HepG2 (cell line): ENCODE data around the gene ZFP36. TPM values are rescaled to one million over a fixed set of nuclear protein-coding genes. Genes with fewer than 3 reads are reported as not detected.
A peak's percentile ranks its signal among the peaks of the same experiment; 100 is the strongest.

Experiments used
- DNMT3B ChIP-seq: conservative IDR thresholded peaks from 2 replicates; pipeline ENCODE4 v1.6.1; 2016; ENCODE audit warnings: missing biosample characterization, control low read depth
- ELF4 ChIP-seq: sonication (generic); formaldehyde crosslinking; IDR thresholded peaks from 2 replicates; pipeline ENCODE4 v1.5.0; 2020; ENCODE audit warnings: missing genetic modification reagents, mild to moderate bottlenecking, moderate library complexity, borderline replicate concordance
- GMEB1 ChIP-seq: sonication (generic); formaldehyde crosslinking; IDR thresholded peaks from 2 replicates; pipeline ENCODE4 v1.5.1; 2020; ENCODE audit warnings: missing genetic modification reagents, mild to moderate bottlenecking, borderline replicate concordance
- MAZ ChIP-seq, 2 experiments: sonication (generic) in 1 of 2; formaldehyde crosslinking in 1 of 2; IDR thresholded peaks; 2 replicates each; pipeline versions ENCODE4 v1.5.0 to v1.6.1; 2012 to 2020; ENCODE audit warnings: low read depth in 2 of 2, mild to moderate bottlenecking in 2 of 2, borderline replicate concordance in 1 of 2, improper control_type of control experiment in 1 of 2, low read length in 1 of 2, missing genetic modification reagents in 1 of 2, moderate library complexity in 1 of 2
- NCOA2 ChIP-seq: sonication (generic); formaldehyde crosslinking; IDR thresholded peaks from 2 replicates; pipeline ENCODE4 v1.8.0; 2022; ENCODE audit warnings: inconsistent platforms
- NFE2L1 ChIP-seq: sonication (generic); formaldehyde crosslinking; IDR thresholded peaks from 2 replicates; pipeline ENCODE4 v1.4.0; 2020; ENCODE audit warnings: missing genetic modification reagents, mild to moderate bottlenecking, borderline replicate concordance
- NFIC ChIP-seq: IDR thresholded peaks from 2 replicates; pipeline ENCODE4 v1.6.1; 2012; ENCODE audit warnings: mild to moderate bottlenecking, low read length, inconsistent platforms
- NFRKB ChIP-seq: fragments of 450-650 bp; IDR thresholded peaks from 2 replicates; pipeline ENCODE4 v1.6.1; 2017
- PAWR ChIP-seq: sonication (generic); formaldehyde crosslinking; IDR thresholded peaks from 2 replicates; pipeline ENCODE4 v1.4.0; 2020; ENCODE audit warnings: missing genetic modification reagents, mild to moderate bottlenecking, borderline replicate concordance
- POLR2AphosphoS5 ChIP-seq: IDR thresholded peaks from 2 replicates; pipeline ENCODE4 v1.6.1; 2012; ENCODE audit warnings: low read depth, low read length
- REPIN1 ChIP-seq: sonication (generic); formaldehyde crosslinking; IDR thresholded peaks from 2 replicates; pipeline ENCODE4 v1.8.0; 2022; ENCODE audit warnings: missing genetic modification reagents, low read depth, mild to moderate bottlenecking, borderline replicate concordance
- REST ChIP-seq, 2 experiments: IDR thresholded peaks; 2 replicates each; pipeline ENCODE4 v1.6.1; 2011 to 2012; ENCODE audit warnings: low read length in 2 of 2, borderline replicate concordance in 1 of 2, low read depth in 1 of 2, mild to moderate bottlenecking in 1 of 2, moderate library complexity in 1 of 2
- SIN3B ChIP-seq: fragments of 150-350 bp; IDR thresholded peaks from 2 replicates; pipeline ENCODE4 v1.6.1; 2014; ENCODE audit warnings: low read length
- THAP11 ChIP-seq: IDR thresholded peaks from 2 replicates; pipeline ENCODE4 v1.6.1; 2016; ENCODE audit warnings: missing biosample characterization, missing genetic modification reagents
- ZNF331 ChIP-seq: sonication (generic); formaldehyde crosslinking; IDR thresholded peaks from 2 replicates; pipeline ENCODE4 v1.4.0; 2020; ENCODE audit warnings: missing genetic modification reagents
- ZNF350 ChIP-seq: sonication (generic); formaldehyde crosslinking; IDR thresholded peaks from 2 replicates; pipeline ENCODE4 v1.4.0; 2020; ENCODE audit warnings: mild to moderate bottlenecking, low read depth, missing genetic modification reagents, borderline replicate concordance
- ZNF777 ChIP-seq: sonication (generic); formaldehyde crosslinking; IDR thresholded peaks from 2 replicates; pipeline ENCODE4 v1.4.0; 2020; ENCODE audit warnings: missing genetic modification reagents
- ZNF788 ChIP-seq: sonication (generic); formaldehyde crosslinking; IDR thresholded peaks from 2 replicates; pipeline ENCODE4 v1.5.0; 2020; ENCODE audit warnings: mild to moderate bottlenecking, missing genetic modification reagents, borderline replicate concordance
- ZNF850 ChIP-seq: sonication (generic); formaldehyde crosslinking; conservative IDR thresholded peaks from 2 replicates; pipeline ENCODE4 v1.9.0; 2021; ENCODE audit warnings: mild to moderate bottlenecking, missing genetic modification reagents
- ZNF878 ChIP-seq: sonication (generic); formaldehyde crosslinking; IDR thresholded peaks from 2 replicates; pipeline ENCODE4 v1.8.1; 2023; ENCODE audit warnings: mild to moderate bottlenecking, missing genetic modification reagents, moderate library complexity
- polyA plus RNA-seq, 8 experiments: library from polyadenylated mRNA; depleted of rRNA in 3 of 8; stranded (reverse) in 7 of 8; unstranded in 1 of 8; fragments of >200 nt; fragmentation: Illumina TruSeq in 4 of 8; extraction: Trizol in 4 of 8; gene quantifications; 2 replicates each; pipeline versions ENCODE4 v1.2.1 to v1.2.3, GENCODE V29; 2011 to 2016; ENCODE audit warnings: low read depth in 4 of 8, missing spikeins in 1 of 8, mixed read lengths in 1 of 8; ENCODE audit not compliant: insufficient read depth in 1 of 8
- total RNA-seq, 5 experiments: library from RNA; depleted of rRNA; stranded (reverse); fragments of >200 nt; fragmentation: Illumina TruSeq; extraction: Trizol; gene quantifications; 2 replicates each; pipeline ENCODE4 v1.2.3, GENCODE V29; 2016; ENCODE audit warnings: low read depth in 1 of 5
- TF ChIP-seq, protein P1 (sequence below): IDR thresholded peaks from 2 replicates; pipeline ENCODE4 v1.6.1; 2016; ENCODE audit warnings: missing genetic modification reagents, missing compliant biosample characterization
- TF ChIP-seq, protein P2 (sequence below): sonication (generic); formaldehyde crosslinking; conservative IDR thresholded peaks from 2 replicates; pipeline ENCODE4 v1.5.0; 2020; ENCODE audit warnings: missing genetic modification reagents

ZFP36 gene
- total and polyA plus RNA-seq, 2 of the 13 experiments (the other 11 are each of a cell fraction or from before 2014, with no cell fraction given): 1.4 to 1.7 TPM

- TF ChIP-seq MAZ (IDR thresholded peaks at IDR 0.05; ENCODE audit: borderline replicate concordance, low read depth, low read length) (no peak), MAZ (CRISPR knock-in tag; IDR thresholded peaks at IDR 0.05; ENCODE audit: low read depth) (no peak), PAWR (no peak), THAP11 (CRISPR knock-in tag) (peak; percentile 95), DNMT3B (CRISPR knock-in tag) (peak; percentile 38; the same call in 1 of the 2 replicates), NFRKB (peak; percentile 73; the same call in 1 of the 2 replicates), NCOA2 (CRISPR knock-in tag) (peak; percentile 69), ELF4 (CRISPR knock-in tag) (peak; percentile 91), REST (IDR thresholded peaks at IDR 0.05; ENCODE audit: borderline replicate concordance in 1 of 2, low read depth in 1 of 2, low read length in 2 of 2) (peak in 1 of 2 experiments; percentile 26; a peak in 1 of 4 replicates), REPIN1 (CRISPR knock-in tag) (peak; percentile 48; the same call in 1 of the 2 replicates), ZNF850 (CRISPR knock-in tag) (peak; percentile 92), ZNF878 (CRISPR knock-in tag) (peak; percentile 25), GMEB1 (peak; percentile 85), SIN3B (no peak), ZNF331 (peak; percentile 74), POLR2AphosphoS5 (peak; percentile 96), NFE2L1 (no peak), ZNF350 (peak; percentile 80; the same call in 1 of the 2 replicates), NFIC (no peak), ZNF788 (CRISPR knock-in tag) (peak; percentile 69; the same call in 1 of the 2 replicates), ZNF777 (CRISPR knock-in tag) (no peak)
- TF ChIP-seq, protein P1, sequence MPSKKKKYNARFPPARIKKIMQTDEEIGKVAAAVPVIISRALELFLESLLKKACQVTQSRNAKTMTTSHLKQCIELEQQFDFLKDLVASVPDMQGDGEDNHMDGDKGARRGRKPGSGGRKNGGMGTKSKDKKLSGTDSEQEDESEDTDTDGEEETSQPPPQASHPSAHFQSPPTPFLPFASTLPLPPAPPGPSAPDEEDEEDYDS (CRISPR knock-in tag): peak; percentile 92
- TF ChIP-seq, protein P2, sequence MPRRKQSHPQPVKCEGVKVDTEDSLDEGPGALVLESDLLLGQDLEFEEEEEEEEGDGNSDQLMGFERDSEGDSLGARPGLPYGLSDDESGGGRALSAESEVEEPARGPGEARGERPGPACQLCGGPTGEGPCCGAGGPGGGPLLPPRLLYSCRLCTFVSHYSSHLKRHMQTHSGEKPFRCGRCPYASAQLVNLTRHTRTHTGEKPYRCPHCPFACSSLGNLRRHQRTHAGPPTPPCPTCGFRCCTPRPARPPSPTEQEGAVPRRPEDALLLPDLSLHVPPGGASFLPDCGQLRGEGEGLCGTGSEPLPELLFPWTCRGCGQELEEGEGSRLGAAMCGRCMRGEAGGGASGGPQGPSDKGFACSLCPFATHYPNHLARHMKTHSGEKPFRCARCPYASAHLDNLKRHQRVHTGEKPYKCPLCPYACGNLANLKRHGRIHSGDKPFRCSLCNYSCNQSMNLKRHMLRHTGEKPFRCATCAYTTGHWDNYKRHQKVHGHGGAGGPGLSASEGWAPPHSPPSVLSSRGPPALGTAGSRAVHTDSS (CRISPR knock-in tag): no peak
Observed at GRCh38 chr19:39445196-39446111, 38.8 kb downstream of the ZFP36 start, which contains the start of gene SUPT5H (continued).
